Activated CD4-positive, CD25-positive, alpha-beta regulatory T cell (primary cell): Measurements from ENCODE around the gene CMTR1.
"Not testable (repeated sequence)": the region's sequence is repeated elsewhere in the genome, so short reads cannot be mapped to it uniquely, and the experiment has no call there.

Experiments used
- DNase-seq, 4 experiments: peaks; one replicate each; lab custom pipeline; 2025; lab: John Stamatoyannopoulos, UW

CMTR1 gene

GRCh38 chr6:37492991-37493660, 60.1 kb downstream of the CMTR1 start:
- DNase-seq: no peak

- no peak for DNase-seq
These were observed 60.6 kb downstream of the CMTR1 start for GRCh38 chr6:37493661-37493995.

- no peak for DNase-seq
These were observed 62.4 kb downstream of the CMTR1 start for GRCh38 chr6:37495244-37495934.

GRCh38 chr6:37496951-37497885, 64.2 kb downstream of the CMTR1 start:
- DNase-seq: no peak

- DNase-seq: peak; percentile 85 to 92 (median 86)
These were observed 66.6 kb downstream of the CMTR1 start, which contains the start of gene CCDC167 for GRCh38 chr6:37499433-37500293. CCDC167 (minus strand) TSS chr6:37499893; CDS start chr6:37499863, 30 bp downstream.

- DNase-seq: no peak
These were observed 67.2 kb downstream of the CMTR1 start for GRCh38 chr6:37500294-37500608.

- not testable (repeated sequence) for DNase-seq
These were observed 67.9 kb downstream of the CMTR1 start for GRCh38 chr6:37500904-37501303.

GRCh38 chr6:37501632-37502491, 68.8 kb downstream of the CMTR1 start:
- no peak for DNase-seq

- peak in 1 of 4 experiments; percentile 19 for DNase-seq
These were observed 69.8 kb downstream of the CMTR1 start for GRCh38 chr6:37502703-37503291.

- no peak for DNase-seq
These were observed 70.4 kb downstream of the CMTR1 start for GRCh38 chr6:37503309-37503965.

- no peak for DNase-seq
These were observed 71.0 kb downstream of the CMTR1 start for GRCh38 chr6:37504024-37504423.

GRCh38 chr6:37506479-37506878, 73.5 kb downstream of the CMTR1 start:
- no peak for DNase-seq

- DNase-seq: no peak
These were observed 74.1 kb downstream of the CMTR1 start for GRCh38 chr6:37507077-37507476.

- peak in 1 of 4 experiments; percentile 20 for DNase-seq
These were observed 74.8 kb downstream of the CMTR1 start for GRCh38 chr6:37507690-37508421.

- no peak for DNase-seq
These were observed 78.2 kb downstream of the CMTR1 start for GRCh38 chr6:37511201-37511600.

- no peak for DNase-seq
These were observed 78.9 kb downstream of the CMTR1 start for GRCh38 chr6:37511910-37512399.

GRCh38 chr6:37512400-37513011, 79.5 kb downstream of the CMTR1 start:
- no peak for DNase-seq

GRCh38 chr6:37513155-37513554, 80.1 kb downstream of the CMTR1 start:
- DNase-seq: no peak
